ENCODE results near the gene SRSF12.
"Not testable (repeated sequence)": the region's sequence is repeated elsewhere in the genome, so short reads cannot be mapped to it uniquely, and the experiment has no call there.

Gene SRSF12

GRCh38 chr6:89128256-89128671 is 10.4 kb upstream of the SRSF12 start:
- not testable (repeated sequence) for DNase-seq

- DNase-seq = peak; percentile 29
These were observed 4.8 kb upstream of the SRSF12 start for GRCh38 chr6:89122625-89123024.

- no peak for DNase-seq
These were observed 4.1 kb upstream of the SRSF12 start for GRCh38 chr6:89121934-89122333.

DNA sequence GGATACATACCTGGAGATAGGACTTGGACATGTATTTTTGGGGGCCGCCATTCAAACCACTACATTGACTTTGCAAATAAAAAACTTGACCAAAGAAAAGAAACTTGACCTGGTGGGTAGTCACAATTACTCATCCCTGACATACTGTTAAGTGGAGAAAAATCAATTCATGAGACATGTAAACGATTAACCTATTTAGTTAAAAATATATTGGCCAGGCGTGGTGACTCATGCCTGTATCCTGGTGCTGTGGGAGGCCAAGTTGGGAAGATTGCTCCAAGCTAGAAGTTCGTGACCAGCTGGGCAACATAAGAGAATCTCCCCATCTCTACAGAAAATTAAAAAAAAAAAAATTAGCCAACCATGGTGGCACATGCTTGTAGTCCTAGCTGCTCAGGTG is 2.5 kb upstream of the SRSF12 start:
- no peak for DNase-seq

DNA sequence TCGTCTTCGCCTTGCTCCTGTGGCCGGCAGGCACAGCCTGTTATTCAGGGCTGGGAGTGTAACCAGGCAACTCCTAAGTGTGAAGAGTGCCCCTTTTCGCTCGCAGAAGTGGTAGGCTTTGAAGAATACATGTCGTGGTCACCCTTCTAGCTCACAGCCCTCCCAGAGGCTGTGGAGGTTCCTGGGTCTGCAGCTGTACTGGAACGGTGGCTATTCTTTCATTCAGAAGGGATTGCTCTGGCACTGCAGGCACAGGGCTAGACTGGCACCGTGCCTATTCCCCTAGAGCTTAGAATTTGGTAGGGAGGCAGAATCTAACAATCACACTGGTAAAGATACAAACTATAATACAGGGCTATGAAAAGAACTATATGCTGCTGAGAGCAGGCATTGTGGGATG is 1.1 kb upstream of the SRSF12 start:
- no peak for DNase-seq

DNA sequence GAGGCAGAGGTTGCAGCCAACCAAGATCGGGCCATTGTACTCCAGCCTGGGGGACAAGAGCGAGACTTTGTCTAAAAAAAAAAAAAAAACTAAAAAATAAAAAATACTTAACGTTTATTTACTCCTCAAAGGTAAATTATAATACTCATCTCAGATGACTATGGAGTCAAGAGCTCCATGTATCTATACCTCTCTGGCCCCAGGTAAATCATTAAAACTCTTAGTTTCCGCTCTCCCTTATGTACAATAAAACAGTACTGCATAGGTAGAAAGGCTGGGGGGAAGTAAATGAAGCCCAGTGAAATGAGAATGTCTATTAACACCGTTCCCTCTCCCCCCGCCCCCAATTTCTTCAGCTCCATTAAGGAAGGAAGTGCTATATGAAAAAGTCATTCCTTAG is 1.2 kb downstream of the SRSF12 start:
- DNase-seq = no peak

GRCh38 chr6:89111933-89112332 is 5.9 kb downstream of the SRSF12 start:
- no peak for DNase-seq

DNA sequence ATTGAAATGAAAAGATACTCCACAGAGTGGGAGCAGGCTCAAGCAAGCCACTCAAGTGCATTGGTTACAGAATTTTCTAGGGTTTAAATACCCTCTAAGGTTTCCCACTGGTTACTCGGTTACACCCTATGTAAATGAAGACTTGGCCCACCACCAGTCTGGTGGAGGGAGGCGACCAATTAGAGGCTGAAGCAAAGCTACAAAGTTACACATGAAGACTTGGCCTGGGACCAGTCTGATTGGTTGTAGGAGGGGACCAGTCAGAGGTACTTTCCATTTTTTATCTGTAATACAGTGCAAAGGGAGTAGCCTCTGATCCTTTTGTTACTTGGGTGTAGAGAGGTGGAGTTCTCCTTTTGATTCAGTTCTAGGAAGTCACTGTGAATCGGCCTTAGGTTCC is 7.6 kb downstream of the SRSF12 start:
- DNase-seq = no peak

DNA sequence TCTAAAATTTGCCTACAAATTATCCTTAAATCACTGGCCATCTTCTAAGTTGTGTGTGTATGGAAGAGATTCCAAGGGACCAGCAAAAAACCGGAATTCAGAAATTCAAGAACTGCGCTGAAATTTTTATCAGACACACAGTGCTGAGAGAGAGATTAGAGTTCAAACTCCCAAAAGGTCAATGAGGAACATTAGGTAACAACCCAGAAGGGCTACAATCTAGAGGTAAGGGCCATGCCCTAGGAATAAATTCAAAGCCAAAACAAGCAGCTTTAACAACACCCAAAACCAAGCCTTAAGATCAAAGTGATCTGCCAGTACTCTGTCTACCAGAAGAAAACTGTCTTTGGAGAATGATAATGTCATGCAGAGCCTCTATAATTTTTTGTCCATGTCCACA is 17.8 kb downstream of the SRSF12 start:
- no peak for DNase-seq

DNA sequence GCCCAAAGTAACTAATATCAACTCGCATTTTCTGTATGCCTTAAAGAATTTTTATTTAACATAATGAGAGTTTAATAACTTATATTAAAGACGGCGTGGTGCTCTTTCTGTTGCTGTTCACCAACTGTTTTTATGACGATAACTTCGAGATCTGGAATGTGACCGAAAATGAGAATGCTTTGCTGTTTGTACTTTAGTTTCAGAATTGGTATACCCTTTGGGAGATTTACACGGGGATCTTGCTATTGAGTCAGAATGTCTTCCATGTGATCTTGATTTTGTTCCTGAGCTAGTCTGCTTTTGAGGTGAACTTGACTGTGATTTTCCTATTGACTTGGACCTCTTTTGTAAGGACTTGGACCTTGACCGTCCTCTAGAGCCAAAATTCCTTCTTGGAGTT is 19.4 kb downstream of the SRSF12 start:
- no peak for DNase-seq

- no peak for DNase-seq
These were observed 30.0 kb downstream of the SRSF12 start for GRCh38 chr6:89087881-89088280.

GRCh38 chr6:89085409-89086205 is 32.3 kb downstream of the SRSF12 start:
- no peak for DNase-seq

- no peak for DNase-seq
These were observed 32.9 kb downstream of the SRSF12 start for GRCh38 chr6:89084954-89085353.

GRCh38 chr6:89084542-89084941 is 33.3 kb downstream of the SRSF12 start:
- DNase-seq = no peak

GRCh38 chr6:89082486-89082891 is 35.4 kb downstream of the SRSF12 start:
- DNase-seq = peak; percentile 40

DNA sequence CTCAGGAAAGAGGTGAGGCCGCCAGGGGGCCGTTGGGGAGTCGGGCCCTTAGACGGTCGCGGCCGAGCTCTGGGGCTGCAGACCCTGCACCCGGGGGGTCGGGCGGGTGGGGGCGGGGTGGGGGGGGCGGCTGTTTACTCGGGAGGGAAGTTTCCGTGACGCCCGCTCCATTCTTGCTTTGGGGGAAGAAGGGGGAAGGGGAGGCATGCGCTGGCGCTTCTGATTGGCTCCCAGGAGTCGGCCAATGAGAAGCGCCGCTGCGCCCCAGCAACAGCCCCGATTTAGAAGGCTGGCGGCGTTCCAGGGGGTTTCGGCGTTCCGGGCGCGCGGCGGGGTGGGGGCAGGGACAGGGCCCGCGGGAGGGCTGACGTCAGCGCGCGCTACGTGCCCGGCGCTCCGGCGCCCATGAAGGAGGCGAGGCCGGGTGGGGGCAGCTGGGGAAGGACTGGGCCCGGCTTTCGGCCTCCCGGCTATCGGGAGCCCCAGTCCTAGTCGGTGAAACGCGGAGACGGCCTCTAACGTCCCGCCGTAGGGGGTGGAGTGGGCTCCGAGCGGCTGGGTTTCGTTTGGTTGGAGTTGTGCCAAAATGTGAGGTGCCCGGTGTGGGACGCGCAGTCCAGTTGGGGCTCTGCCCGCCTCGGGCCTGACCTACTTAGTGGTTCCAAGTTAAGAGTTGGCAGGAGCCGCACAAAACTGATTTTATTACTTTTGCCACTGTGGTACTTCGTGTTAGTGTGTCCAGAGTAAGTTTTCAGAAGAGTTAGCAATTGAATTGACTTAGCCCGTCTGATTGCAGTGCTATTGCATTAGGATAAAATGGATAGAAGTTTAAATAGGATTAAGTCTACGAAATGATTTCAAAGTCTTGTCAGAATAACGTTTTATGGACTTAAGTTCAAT is 36.2 kb downstream of the SRSF12 start:
- peak; percentile 98 for DNase-seq

GRCh38 chr6:89081129-89081422 is 36.8 kb downstream of the SRSF12 start:
- DNase-seq = no peak

DNA sequence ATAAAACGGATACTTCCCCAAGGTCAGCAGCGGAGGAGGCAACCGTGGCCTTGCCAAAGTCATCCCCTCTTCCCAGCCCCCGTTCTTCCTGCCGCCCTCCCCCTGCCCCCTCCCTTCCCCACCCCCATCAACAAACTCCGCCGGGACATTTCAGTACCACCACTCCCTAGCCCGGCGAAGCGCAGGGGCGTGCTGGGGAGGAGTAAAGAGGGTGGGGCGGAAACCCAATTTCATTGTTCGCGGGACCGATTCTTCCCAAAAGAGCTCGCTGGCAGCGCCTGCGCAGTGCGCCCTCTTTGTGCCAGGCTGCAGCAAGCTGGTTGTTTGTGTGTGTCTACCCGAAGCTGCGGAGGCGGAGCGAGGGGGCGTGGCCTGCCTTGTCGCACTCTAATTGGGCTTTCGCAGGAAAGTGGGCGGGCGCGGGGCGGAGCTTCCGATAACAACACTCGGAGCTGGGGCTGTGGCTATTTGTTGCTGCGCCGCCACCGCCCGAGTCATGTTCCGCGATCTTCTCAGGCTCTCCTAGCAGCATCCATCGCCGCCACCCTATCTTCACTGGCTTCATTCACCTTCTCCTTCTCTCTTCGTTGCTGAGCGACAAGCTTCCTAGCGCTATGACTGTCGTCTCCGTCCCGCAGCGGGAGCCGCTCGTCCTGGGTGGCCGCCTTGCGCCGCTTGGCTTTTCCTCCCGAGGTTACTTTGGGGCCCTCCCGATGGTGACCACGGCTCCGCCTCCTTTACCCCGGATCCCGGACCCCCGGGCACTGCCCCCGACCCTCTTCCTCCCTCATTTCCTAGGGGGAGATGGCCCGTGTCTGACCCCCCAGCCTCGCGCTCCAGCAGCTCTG is 37.4 kb downstream of the SRSF12 start, which contains the start of gene PNRC1:
PNRC1 (plus strand) TSS at position 471 of the 848 bp plus-strand sequence; CDS start at position 615, 144 bp downstream.
- DNase-seq = peak; percentile 100

DNA sequence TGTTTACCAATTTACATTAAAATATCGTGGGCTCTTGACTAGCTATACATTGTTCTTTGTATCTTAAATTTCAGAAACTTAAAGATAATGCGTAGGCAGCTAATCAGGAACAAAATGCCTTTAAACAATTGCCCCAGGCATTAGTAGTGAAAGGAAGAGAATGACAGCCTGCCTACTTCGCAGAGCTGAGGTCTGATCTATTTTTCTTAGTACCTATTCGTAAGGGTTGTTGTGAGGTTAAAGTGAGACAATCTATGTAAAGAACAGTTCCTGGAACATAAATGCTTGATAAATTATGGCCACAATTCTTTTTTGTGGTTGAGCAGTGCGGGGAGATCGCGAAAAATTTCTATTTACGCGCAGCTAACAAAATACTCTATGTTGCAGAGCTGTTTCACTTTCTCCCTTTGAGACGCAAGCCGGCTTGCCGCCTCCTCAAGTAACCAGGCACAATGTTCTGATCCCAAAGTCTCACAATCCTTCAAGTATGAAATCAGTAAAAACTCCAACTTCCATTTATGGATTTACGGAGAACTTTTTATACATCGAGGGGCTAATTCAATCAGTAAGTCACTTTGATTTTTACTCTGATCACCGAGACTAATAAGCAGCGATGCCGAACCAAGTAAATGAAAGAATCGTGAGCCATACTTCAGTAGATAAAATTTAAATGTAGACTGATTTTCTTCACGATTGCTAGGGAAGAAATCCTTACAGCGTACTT is 38.2 kb downstream of the SRSF12 start:
- DNase-seq = peak; percentile 79

DNA sequence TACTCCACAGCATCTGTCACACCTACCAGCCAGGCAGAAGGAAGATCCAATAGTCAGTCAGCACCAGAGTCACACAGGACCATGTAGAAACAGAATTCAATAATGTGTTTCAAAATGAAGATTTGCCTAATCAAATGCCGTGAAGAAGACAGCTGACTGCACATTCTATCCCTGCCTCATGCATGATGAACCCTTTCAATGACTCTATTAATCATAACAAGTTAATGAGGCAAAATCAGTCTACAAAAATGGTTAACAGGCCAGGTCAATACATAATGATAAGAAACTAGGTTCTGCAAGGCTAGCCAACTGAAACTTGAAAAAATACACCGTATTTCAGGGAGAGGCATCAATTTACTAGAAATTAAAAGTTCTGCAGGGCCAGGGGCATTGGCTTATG is 44.0 kb downstream of the SRSF12 start:
- DNase-seq = no peak

DNA sequence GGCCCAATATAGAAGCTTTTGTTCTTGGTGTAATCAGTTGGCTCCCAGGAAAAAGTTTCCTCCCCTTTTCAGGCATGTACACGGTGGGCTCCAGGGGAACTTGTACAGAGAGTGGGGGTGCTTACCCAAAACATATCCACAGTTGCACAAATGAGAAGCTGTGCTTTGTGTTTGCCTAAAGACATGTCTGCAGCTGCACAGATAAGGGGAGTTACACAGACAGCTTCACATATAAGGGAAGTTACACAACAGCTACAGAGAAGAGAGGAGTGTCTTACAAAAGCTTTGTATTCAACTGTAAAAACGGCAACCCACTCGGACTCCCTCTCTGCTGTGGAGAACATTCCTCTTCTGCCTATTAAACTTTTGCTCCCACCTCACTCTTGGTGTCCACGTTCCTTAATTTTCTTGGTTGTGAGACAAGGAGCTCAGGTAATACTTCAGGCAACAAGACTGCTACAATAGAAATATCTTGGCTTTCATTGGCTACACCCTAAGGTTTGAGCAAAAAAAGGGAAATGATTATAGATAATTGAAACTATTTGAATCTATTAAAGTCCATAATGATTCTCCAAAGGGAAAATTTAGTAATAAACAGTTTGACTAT is 44.8 kb downstream of the SRSF12 start:
- no peak for DNase-seq

DNA sequence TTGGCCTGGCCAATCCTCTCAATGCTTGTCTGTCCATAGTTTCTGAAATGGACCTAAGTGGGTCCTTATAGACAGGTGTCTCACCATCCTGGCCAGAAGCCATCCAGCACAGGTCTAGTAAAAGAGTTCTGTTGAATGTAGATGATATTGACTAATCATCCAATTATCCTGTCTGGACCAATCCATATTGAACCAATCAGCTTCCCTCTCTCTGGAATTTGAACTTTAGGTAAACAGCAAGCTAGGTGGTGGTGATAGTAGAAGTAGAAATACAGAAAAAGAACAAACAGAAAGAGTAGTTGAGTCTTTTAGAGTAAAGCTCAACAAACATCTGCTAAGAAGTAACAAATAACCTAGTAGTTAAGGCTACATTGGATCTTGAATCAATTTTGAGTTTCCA is 46.8 kb downstream of the SRSF12 start:
- DNase-seq = no peak
